ENCODE measurements around the gene CRACR2B.

CRACR2B gene

GRCh38 chr11:850775-851763, 23.4 kb downstream of the CRACR2B start:
- no peak for FAIRE-seq
- DNase-seq (ENCODE audit: low spot score): no peak

GRCh38 chr11:852762-853161, 25.0 kb downstream of the CRACR2B start:
- no peak for DNase-seq (ENCODE audit: low spot score)
- no peak for FAIRE-seq

GRCh38 chr11:853682-854448, 26.1 kb downstream of the CRACR2B start:
- FAIRE-seq: no peak

DNA sequence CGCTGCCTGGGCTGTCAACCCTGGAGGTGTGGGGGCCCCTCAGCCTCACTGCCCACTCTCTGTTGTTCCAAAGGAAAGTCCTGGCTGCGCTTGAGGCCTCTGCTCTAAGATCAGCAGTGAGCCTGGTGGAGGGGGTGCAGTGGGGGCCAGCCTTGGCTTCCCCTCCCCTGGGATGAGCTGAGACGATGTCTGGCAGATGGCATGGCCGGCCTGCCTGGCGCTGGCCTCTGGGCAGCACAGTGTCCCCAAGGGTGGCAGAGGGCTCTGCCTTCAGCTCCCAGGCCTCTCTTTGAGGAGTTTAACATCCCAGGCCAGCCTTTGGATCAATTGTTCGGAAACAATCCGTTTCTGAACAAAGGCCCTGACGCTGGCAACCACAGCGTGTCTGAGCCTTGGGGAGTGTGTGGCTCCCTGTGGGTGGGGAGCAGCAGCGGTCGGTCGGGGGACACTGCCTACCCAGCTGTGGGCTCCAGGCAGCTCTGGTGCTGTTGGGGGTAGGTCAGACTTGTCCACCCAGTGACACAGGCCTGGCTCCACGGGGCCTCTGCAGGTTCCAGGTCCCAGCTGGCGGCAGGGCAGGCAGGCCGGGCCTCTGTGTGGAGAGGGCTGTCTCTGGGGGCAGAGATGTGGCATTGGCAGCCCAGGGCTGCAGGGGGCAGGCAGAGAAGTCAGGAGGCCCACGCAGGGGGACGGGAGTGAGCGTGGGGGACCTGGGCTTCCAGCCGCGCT, 27.0 kb downstream of the CRACR2B start:
- FAIRE-seq (no peak), DNase-seq (ENCODE audit: low spot score) (no peak)

More at GRCh38 chr11:853682-854448, 26.1 kb downstream of the CRACR2B start:
- no peak for DNase-seq (ENCODE audit: low spot score)

DNA sequence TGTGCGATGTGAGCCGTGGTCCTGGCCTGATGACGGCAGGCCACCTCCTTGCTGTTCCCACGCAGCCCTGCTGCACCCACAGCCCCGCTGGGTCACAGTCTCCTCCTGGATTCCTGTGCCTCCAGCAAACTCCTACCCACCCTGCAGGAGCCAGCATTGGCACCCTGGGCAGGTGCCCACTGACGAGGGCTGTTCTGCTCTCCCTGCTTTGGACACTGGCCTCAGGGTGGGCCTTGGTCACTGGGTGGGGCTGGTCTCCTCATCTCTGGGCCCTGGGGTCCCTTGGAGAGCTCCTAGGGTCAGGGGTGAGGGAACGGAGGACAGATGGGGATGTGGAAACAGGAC, 27.6 kb downstream of the CRACR2B start:
- FAIRE-seq (no peak), DNase-seq (ENCODE audit: low spot score) (no peak)

GRCh38 chr11:855796-856195, 28.1 kb downstream of the CRACR2B start:
- DNase-seq (ENCODE audit: low spot score) (no peak), FAIRE-seq (no peak)

DNA sequence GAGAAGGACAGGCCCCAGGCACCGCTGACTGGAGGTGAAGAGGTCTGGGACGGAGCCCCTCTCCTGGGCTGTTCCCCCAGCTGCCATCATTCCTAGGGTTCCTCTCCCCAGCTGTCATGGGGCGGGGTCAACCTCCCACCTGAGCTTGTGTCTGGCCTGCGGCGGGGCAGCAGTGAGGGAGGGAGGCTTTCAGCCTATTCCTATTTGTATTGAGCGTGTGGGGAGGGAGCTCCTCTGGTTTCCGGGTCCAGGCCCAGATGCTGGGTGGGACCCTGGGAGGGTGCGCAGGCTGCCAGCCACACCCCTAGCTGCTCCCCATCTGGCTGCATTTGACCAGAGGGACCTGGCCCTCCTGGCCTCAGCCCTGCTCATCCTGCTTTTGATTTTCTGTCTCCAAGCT, 28.7 kb downstream of the CRACR2B start:
- FAIRE-seq: no peak
- no peak for DNase-seq (ENCODE audit: low spot score)

GRCh38 chr11:858053-858761, 30.5 kb downstream of the CRACR2B start:
- DNase-seq (ENCODE audit: low spot score) (no peak), FAIRE-seq (no peak)

DNA sequence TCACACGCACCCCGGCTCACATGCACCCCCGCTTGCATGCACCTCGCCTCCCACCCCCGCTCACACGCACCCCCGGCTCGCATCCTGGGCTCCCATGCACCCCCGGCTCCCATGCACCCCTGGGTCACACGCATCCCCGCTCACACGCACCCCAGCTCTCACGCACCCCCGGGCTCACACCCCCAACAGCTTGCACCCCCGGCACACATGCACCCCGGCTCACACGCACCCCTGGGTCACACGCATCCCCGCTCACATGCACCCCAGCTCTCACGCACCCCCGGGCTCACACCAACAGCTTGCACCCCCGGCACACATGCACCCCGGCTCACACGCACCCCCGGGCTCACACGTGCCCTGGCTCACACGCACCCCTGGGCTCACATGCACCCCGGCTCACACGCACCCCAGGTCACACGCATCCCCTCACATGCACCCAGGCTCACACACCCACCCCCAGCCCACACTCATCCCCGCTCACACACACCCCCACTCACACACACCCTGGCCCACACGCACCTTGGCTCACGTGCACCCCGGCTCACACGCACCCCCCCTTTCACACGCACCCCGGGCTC, 31.1 kb downstream of the CRACR2B start:
- FAIRE-seq (no peak), DNase-seq (ENCODE audit: low spot score) (no peak)

DNA sequence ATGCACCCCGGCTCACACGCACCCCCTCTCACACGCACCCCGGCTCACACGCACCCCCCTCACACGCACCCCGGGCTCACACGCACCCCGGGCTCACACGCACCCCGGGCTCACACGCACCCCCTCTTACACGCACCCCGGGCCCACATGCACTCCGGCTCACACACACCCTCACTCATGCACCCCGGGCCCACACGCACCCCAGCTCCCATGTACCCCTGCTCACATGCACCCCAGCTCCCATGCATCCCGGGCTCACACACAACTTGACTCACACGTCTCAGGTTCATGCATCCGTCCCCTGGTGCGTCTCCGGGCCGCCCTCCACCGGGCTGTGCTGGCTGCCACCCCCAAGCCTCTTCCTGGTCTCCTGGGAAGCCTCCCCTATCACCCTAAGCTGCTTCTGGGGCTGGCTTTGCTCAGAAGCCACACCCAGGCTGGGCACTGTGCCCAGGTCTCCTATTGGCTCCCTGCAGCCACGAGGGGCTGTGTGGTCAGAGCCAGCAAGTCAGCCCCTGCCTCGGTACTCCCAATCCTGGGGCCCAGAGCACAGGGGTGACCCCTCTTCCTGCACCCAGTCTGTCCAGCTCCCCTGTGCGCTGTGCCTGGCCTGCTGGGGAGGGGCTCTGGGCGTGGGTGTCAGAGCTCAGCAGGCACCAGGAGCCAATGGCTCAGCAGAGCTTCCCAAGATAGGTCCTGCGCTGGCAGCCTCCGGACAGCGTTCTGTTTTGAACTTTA, 31.8 kb downstream of the CRACR2B start:
- DNase-seq (ENCODE audit: low spot score): no peak
- no peak for FAIRE-seq

DNA sequence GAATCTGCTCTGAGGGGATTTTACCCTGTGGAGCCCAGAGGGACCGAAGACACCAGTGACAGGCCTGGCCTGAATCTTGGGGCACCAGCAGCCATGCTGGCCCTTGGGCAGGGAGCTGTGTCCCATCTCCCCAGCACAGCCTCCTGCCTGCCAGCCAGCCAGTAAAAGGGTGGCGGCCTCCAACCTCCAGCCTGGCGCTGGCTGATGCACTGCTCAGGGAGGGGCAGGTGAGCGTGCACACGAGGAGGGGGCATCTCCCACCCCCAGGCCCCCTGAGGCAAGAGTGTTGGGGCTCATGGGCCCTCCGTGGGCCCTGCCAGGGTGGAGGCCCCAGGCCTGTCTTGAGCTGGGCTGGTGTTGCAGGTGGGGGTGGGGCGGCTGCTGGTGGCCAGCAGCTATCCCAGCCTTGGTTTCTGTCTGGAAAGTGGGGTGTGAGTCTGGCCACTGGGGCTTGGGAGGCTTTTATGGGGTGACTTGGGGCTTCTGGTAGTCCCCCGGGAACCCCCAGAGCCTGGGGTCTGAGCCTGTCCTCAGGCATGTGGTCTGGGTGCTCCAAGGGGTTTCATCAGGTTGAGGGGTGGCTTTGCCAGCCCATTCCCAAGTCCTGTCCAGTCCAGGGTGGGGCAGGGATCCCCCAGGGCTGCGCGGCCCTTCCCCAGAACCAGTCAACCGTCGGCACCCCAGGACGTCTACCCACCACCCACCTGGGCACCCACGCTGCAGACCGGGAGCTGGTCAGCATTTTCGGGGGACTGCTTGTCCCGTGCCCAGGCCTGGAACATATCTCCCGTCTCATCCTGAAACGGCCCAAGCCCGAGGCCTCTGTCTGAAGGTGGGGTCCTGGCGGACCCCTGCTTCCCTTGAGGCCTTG, 32.8 kb downstream of the CRACR2B start:
- FAIRE-seq: no peak

DNA sequence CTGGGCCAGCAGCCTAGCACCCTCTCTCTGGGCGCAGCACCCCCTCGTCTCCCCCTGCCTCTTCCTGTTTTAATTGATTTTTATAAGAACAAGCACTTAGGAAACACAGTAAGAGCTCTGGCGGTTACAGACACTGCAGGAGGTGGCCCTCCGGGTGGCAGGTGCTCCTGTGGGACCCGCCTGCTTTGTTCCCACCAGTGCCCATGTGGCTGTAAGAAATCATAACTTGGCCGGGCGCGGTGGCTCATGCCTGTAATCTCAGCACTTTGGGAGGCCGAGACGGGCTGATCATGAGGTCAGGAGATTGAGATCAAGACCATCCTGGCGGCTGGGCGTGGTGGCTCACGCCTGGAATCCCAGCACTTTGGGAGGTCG, 33.4 kb downstream of the CRACR2B start:
- FAIRE-seq: no peak

More for the DNA sequence above, 32.8 kb downstream of the CRACR2B start:
- no peak for DNase-seq (ENCODE audit: low spot score)

DNA sequence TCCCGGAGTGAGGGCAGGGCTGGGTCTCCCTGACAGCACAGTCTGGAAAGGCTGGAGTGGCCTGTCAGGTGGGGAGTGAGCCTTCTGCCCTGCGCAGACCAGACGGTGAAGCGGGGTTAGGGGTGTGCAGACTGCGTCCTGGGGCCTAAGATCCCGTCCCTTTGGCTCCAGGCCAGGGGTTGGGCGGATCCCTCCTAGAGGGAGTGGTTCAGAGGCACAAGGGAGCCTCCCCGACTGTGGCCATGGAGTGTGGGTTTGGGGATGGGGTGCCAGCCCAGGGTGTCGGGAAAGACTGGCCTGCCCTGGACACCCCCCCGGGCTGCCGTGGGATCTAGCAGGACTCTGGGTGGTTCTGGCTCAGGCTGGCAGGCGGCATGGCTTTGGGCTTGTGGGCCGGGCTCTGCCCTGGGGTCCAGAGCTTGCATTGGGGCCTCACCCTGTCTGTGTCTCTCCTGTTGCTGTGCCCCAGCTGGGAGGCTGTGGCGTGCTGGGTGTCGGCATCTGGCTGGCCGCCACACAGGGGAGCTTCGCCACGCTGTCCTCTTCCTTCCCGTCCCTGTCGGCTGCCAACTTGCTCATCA, 34.5 kb downstream of the CRACR2B start:
- FAIRE-seq (no peak), DNase-seq (ENCODE audit: low spot score) (no peak)

More for the DNA sequence above, 33.4 kb downstream of the CRACR2B start:
- no peak for DNase-seq (ENCODE audit: low spot score)

GRCh38 chr11:862696-863022, 34.9 kb downstream of the CRACR2B start:
- DNase-seq (ENCODE audit: low spot score) (no peak), FAIRE-seq (no peak)

DNA sequence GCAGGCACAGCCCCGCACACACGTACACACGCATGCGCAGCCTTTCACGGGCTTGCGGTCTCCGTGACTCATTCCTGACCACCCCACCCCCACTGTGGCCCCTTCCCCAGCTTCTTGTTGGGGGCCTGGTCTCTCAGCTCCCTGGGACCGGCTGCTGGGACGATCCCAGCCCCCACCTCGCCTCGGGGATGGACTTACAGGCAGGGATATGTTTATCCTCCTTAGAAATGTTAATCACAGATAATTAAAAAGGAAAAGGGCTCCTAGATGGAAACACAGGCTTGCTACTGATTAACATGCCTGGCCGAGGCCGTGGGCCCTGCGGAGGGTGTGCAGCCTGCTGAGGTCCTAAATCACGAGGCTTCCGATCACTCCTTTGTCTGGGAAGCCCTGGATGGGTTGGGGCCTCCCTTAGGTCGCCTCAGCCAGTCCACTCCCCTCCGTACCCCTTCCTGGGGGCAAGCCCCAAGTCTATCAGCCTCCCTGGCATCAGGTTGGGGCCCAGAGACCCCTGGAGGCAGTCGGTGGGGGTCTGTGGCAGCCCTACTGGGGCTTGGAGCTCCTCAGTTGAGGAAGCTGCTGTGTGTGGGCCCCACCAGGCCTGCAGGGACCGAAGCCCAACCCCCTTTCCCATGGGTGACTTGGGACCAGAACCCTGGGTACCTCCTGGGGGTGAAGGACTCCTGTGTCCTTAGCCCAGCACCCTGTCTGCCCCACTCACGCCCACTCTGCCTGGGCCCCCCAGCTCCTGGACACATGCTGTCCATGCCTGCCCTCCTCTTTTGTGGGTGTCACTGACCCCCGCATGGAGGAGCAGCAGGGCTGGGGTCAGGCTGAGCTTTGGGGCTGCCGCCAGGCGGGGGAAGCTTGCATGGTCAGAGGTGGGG, 35.5 kb downstream of the CRACR2B start:
- FAIRE-seq: no peak
- DNase-seq (ENCODE audit: low spot score): no peak

GRCh38 chr11:863910-864827, 36.5 kb downstream of the CRACR2B start:
- FAIRE-seq (no peak), DNase-seq (ENCODE audit: low spot score) (no peak)

- DNase-seq (ENCODE audit: low spot score): no peak
- no peak for FAIRE-seq
These were observed 37.2 kb downstream of the CRACR2B start for GRCh38 chr11:864898-865297.

Measured in RCC 7860 (cell line).